PFSK-1 (cell line): ENCODE measurements around the gene RRAGA.

Experiments
- FOXP2 ChIP-seq: optimal IDR thresholded peaks from 2 replicates; pipeline ENCODE3; 2011; ENCODE audit warnings: borderline replicate concordance, control low read depth, inconsistent platforms; ENCODE audit not compliant: insufficient read depth; ENCODE audit errors: extremely low read length, extremely low read depth
- POLR2AphosphoS5 ChIP-seq: IDR thresholded peaks from 2 replicates; pipeline ENCODE4 v1.6.1; 2012; ENCODE audit warnings: low read depth, mild to moderate bottlenecking, control low read depth, low read length, moderate library complexity
- REST ChIP-seq, 2 experiments: IDR thresholded peaks; 2 replicates each; pipeline versions ENCODE4 v1.6.1 to v1.8.0; 2011 to 2012; ENCODE audit warnings: low read depth in 2 of 2, low read length in 2 of 2, control low read depth in 1 of 2, inconsistent platforms in 1 of 2, mild to moderate bottlenecking in 1 of 2, moderate library complexity in 1 of 2; ENCODE audit not compliant: insufficient read depth in 1 of 2
- SIN3A ChIP-seq: IDR thresholded peaks from 2 replicates; pipeline ENCODE4 v1.6.1; 2012; ENCODE audit warnings: mild to moderate bottlenecking, low read length, moderate library complexity, borderline replicate concordance; ENCODE audit not compliant: insufficient read depth
- TAF1 ChIP-seq: IDR thresholded peaks from 2 replicates; pipeline ENCODE4 v1.6.1; 2012; ENCODE audit warnings: low read length, control low read depth, borderline replicate concordance; ENCODE audit not compliant: insufficient read depth

Gene RRAGA

GRCh38 chr9:19049917-19050636 lies 850 bp downstream of the RRAGA start:
- TF ChIP-seq POLR2AphosphoS5 (no peak), FOXP2 (no peak), REST (IDR thresholded peaks at IDR 0.05; ENCODE audit: insufficient read depth in 1 of 2, low read depth in 2 of 2, low read length in 2 of 2) (no peak), TAF1 (no peak), SIN3A (no peak)

- no peak for TF ChIP-seq SIN3A
- no peak for TF ChIP-seq FOXP2
- no peak for TF ChIP-seq REST (IDR thresholded peaks at IDR 0.05; ENCODE audit: insufficient read depth in 1 of 2, low read depth in 2 of 2, low read length in 2 of 2)
- TF ChIP-seq TAF1 = no peak
- no peak for TF ChIP-seq POLR2AphosphoS5
Observed at GRCh38 chr9:19050637-19051591, 1.7 kb downstream of the RRAGA start.

- TF ChIP-seq FOXP2 (no peak), REST (IDR thresholded peaks at IDR 0.05; ENCODE audit: insufficient read depth in 1 of 2, low read depth in 2 of 2, low read length in 2 of 2) (no peak), TAF1 (no peak), POLR2AphosphoS5 (no peak), SIN3A (no peak)
Observed at GRCh38 chr9:19057033-19057432, 7.8 kb downstream of the RRAGA start.

- TF ChIP-seq SIN3A (no peak), REST (IDR thresholded peaks at IDR 0.05; ENCODE audit: insufficient read depth in 1 of 2, low read depth in 2 of 2, low read length in 2 of 2) (no peak), POLR2AphosphoS5 (no peak), FOXP2 (no peak), TAF1 (no peak)
Observed at GRCh38 chr9:19074229-19074628, 25.0 kb downstream of the RRAGA start.
